ENCODE measurements around the gene C1R. TPM values are rescaled to one million over a fixed set of nuclear protein-coding genes. Genes with fewer than 3 reads are reported as not detected.

The C1R gene
- total and polyA plus RNA-seq, 7 experiments from 2014 or later = 1.0 to 7.2 (median 2.9) TPM

DNA sequence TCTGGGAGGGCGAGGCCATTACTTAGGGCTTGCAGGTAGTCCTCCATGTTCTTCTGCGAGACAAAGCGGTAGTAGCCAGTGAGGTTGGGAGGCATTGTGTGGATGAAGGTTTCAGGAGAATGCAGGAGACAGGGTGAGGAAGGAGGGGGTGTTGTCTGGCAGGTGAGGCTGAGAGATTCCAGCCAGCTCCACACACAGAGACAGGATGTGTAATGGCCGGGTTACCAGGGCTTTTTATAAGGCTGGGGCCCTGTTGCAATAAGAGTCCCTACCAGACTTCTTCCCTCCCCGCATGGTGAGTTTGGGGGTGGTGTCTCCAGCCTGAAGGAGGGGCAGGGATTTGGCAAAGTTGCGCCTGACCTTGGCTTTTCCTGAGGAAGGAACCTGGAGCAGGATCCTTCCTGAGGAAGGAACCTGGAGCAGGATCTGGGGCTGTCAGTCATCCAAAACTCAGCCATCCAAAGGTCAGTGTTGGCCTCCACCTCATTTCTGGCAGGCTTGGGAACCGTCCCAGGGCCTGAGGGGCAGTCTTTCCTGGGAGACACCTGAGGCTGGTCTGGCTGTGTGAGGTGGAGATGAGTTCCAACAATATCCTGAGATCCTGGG is 36.5 kb upstream of the C1R start, which contains the start of gene RBP5:
Gene RBP5 (minus strand): TSS at position 209 of the 606 bp plus-strand sequence. CDS start 114 bp downstream, at position 95.
- Mint-ChIP-seq H3K27me3 (no peaks in the 10 kb centered on the region), H3K4me3 (peak within 1 kb of the TSS; percentile 94 to 100 (median 96)), H3K4me1 (peaks cover 29 to 41% (median 34%) of the 10 kb centered on the region in 7 donors), H3K27ac (peak within 1 kb of the TSS; percentile 73 to 95 (median 92)), H3K9me3 (peaks cover 0 to 4% (median 0%) of the 10 kb centered on the region in 11 donors), H3K36me3 (peaks cover 0 to 6% (median 0%) of the 10 kb centered on the region in 5 donors)
- POLR2A ChIA-PET = interaction anchor here (1.0 kb wide), 1 partner anchor 12 kb away, joined by 4 read pairs; no protein-coding TSS in a partner anchor
- no peaks in the 10 kb centered on the region for H3K27me3 ChIP-seq (ENCODE audit: control insufficient read depth in 2 of 2, insufficient read depth in 2 of 2, low read length in 2 of 2)
- intact Hi-C loops (cut with micrococcal nuclease) = no loop called here
- CTCF ChIA-PET = no interaction called here
- H3K4me1 ChIP-seq (ENCODE audit: control insufficient read depth in 2 of 2, insufficient read depth in 2 of 2, low read length in 2 of 2) = peaks cover 18% of the 10 kb centered on the region in 2 donors
- no peaks in the 10 kb centered on the region for H3K9me3 ChIP-seq (ENCODE audit: control insufficient read depth in 2 of 3, low read length in 3 of 3)
- peak within 1 kb of the TSS; percentile 73 for H3K27ac ChIP-seq (ENCODE audit: low read depth, low read length)
- H3K4me3 ChIP-seq (ENCODE audit: low read length) = peak within 1 kb of the TSS; percentile 88
- no peak for ATAC-seq
- H3K36me3 ChIP-seq (ENCODE audit: control insufficient read depth in 2 of 3, insufficient read depth in 3 of 3, low read length in 3 of 3) = peaks cover 0 to 6% (median 0%) of the 10 kb centered on the region in 3 experiments
- no peak for DNase-seq

DNA sequence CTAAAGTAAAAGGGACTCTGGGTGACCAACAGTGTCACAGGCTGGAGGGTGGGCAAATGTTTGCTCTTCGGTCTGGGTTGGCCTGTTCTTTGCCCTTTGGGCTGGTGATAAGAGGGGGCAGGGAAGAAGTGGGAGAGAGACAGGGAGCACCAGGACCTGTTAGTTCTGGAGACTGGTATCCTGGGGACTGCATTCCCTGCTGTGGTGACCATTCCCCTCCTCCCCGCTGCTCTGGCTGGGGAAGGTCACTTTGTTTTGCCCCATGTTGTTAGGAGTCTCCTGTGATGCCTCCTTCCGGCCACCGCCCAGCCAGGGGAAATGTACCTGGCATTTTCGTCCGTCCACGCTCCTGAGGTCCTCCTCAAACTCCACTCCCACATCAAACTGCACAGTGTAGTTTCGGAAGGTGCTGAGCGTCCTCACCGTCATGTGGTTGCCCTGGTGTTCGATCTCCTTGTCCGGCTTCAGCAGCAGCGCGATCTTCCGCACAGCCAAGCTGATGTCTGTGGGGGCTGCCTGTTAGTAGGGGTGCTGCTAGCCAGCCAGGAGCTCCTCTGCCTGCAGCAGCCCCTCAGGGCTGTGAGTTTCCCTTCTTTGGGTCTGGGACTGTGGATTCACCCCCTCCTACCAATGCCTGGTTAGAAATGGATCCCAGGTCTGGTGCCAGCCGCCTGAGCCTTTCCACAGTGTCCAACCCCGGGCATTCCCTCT is 35.8 kb upstream of the C1R start:
- ATAC-seq (no peak), DNase-seq (no peak)
- Mint-ChIP-seq H3K36me3 (peaks cover 0 to 5% (median 0%) of the 10 kb centered on the region in 5 donors), H3K4me3 (peak overlapping the region; percentile 20 to 100 (median 94)), H3K9me3 (peaks cover 0 to 3% (median 0%) of the 10 kb centered on the region in 11 donors), H3K27ac (peak overlapping the region in 5 of 9 donors; percentile 0 to 88 (median 57)), H3K4me1 (peaks cover 29 to 41% (median 34%) of the 10 kb centered on the region in 7 donors), H3K27me3 (no peaks in the 10 kb centered on the region)
- intact Hi-C loops (cut with micrococcal nuclease) = no loop called here
- Histone ChIP-seq H3K4me3 (ENCODE audit: low read length) (no peak overlapping the region), H3K27ac (ENCODE audit: low read depth, low read length) (no peak overlapping the region), H3K9me3 (ENCODE audit: control insufficient read depth in 2 of 3, low read length in 3 of 3) (no peaks in the 10 kb centered on the region), H3K36me3 (ENCODE audit: control insufficient read depth in 2 of 3, insufficient read depth in 3 of 3, low read length in 3 of 3) (peaks cover 0 to 6% (median 0%) of the 10 kb centered on the region in 3 experiments), H3K4me1 (ENCODE audit: control insufficient read depth in 2 of 2, insufficient read depth in 2 of 2, low read length in 2 of 2) (peaks cover 18% of the 10 kb centered on the region in 2 donors), H3K27me3 (ENCODE audit: control insufficient read depth in 2 of 2, insufficient read depth in 2 of 2, low read length in 2 of 2) (no peaks in the 10 kb centered on the region)
- CTCF ChIA-PET = no interaction called here
- POLR2A ChIA-PET = no interaction called here

DNA sequence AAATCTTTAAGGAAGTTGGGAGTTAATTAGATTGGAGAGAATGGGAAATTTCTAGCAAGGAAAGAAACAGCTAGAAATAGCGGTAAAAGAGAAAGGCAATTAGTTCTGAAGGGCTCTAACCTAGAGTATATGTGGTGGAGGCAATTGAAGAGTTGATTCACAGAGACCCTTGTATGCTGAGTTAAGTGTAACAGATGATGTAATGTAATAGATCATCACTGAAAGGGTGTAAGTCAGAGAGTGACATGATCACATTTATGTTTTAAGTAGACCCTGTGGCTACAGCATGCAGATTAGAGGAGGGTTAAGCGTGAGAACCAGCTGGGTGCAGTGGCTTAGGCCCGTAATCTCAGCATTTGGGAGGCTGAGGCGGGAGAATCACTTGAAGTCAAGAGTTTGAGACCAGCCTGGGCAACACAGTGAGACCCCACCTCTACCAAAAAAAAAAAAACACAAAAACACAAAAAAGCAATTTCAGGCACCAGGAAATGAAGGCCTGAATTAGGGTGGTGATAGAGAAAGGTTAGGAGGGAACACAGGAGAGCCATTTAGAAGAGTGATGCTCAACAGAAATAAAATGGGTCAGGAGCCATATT is 33.5 kb upstream of the C1R start:
- H3K4me3 Mint-ChIP-seq = no peak overlapping the region
- Histone ChIP-seq H3K4me1 (ENCODE audit: control insufficient read depth in 2 of 2, insufficient read depth in 2 of 2, low read length in 2 of 2) (peaks cover 6 to 8% of the 10 kb centered on the region in 2 donors), H3K9me3 (ENCODE audit: control insufficient read depth in 2 of 3, low read length in 3 of 3) (no peaks in the 10 kb centered on the region), H3K36me3 (ENCODE audit: control insufficient read depth in 2 of 3, insufficient read depth in 3 of 3, low read length in 3 of 3) (peaks cover 0 to 6% (median 0%) of the 10 kb centered on the region in 3 experiments), H3K4me3 (ENCODE audit: low read length) (no peak overlapping the region), H3K27me3 (ENCODE audit: control insufficient read depth in 2 of 2, insufficient read depth in 2 of 2, low read length in 2 of 2) (no peaks in the 10 kb centered on the region), H3K27ac (ENCODE audit: low read depth, low read length) (no peak overlapping the region)
- H3K27ac Mint-ChIP-seq = peak overlapping the region in 2 of 9 donors; percentile 1 to 75
- ChIA-PET CTCF (interaction anchor here (1.5 kb wide), 1 partner anchor 17 kb away, joined by 3 read pairs; no protein-coding TSS in a partner anchor), POLR2A (no interaction called here)
- intact Hi-C loops (cut with micrococcal nuclease) = no loop called here
- ATAC-seq (no peak), DNase-seq (no peak)
- H3K9me3 Mint-ChIP-seq = peaks cover 0 to 1% (median 0%) of the 10 kb centered on the region in 11 donors
- peaks cover 11 to 22% (median 14%) of the 10 kb centered on the region in 7 donors for H3K4me1 Mint-ChIP-seq
- no peaks in the 10 kb centered on the region for H3K27me3 Mint-ChIP-seq
- H3K36me3 Mint-ChIP-seq = peaks cover 0 to 5% (median 0%) of the 10 kb centered on the region in 5 donors

DNA sequence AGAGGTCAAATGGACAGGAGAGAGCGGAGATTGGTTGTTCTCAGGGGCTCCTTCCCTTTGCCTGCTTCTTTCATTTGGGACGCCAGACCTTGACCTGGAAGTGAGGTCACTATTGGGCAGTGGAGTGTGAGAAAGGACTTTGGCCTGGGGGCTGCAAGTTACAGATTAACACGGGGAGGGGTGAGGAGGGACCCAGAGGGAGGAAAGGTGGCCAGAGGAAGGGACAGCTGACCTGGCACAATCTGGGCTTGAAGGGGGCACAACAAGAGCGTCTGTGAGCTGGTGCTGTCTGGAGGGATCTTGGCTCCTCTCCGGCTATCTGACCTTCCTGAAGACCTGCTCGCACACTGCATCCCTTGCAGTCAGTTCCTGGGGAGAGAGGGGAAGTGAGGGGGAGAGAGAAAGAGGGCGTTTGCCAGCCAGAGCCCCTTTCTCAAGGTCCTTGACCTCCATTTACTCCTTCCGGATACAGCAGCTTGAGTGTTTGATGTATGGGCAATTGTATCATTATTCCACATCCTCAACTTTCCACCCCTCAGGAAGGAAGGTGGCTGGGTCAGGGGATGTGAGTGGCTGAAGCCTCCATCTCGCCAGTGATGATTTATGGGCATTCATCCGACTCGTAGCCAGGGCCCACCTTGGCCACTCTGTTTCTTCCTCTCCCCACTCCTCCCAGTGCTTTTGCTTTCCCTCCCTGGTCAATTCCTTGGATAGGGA is 31.7 kb upstream of the C1R start:
- intact Hi-C loops (cut with micrococcal nuclease) = no loop called here
- H3K27me3 ChIP-seq (ENCODE audit: control insufficient read depth in 2 of 2, insufficient read depth in 2 of 2, low read length in 2 of 2) = no peaks in the 10 kb centered on the region
- peaks cover 6 to 11% (median 9%) of the 10 kb centered on the region in 7 donors for H3K4me1 Mint-ChIP-seq
- peaks cover 0 to 1% (median 0%) of the 10 kb centered on the region in 11 donors for H3K9me3 Mint-ChIP-seq
- no peak for ATAC-seq
- POLR2A ChIA-PET = interaction anchor here (1.0 kb wide), 1 partner anchor 106 kb away, joined by 3 read pairs; the partner anchor contains the start of gene LPCAT3
- peaks cover 0 to 2% of the 10 kb centered on the region in 2 donors for H3K4me1 ChIP-seq (ENCODE audit: control insufficient read depth in 2 of 2, insufficient read depth in 2 of 2, low read length in 2 of 2)
- peaks cover 0 to 5% (median 0%) of the 10 kb centered on the region in 5 donors for H3K36me3 Mint-ChIP-seq
- no peaks in the 10 kb centered on the region for H3K36me3 ChIP-seq (ENCODE audit: control insufficient read depth in 2 of 3, insufficient read depth in 3 of 3, low read length in 3 of 3)
- H3K27ac Mint-ChIP-seq = peak overlapping the region in 1 of 9 donors; percentile 70
- H3K4me3 Mint-ChIP-seq = no peak overlapping the region
- no peaks in the 10 kb centered on the region for H3K27me3 Mint-ChIP-seq
- no peak overlapping the region for H3K4me3 ChIP-seq (ENCODE audit: low read length)
- CTCF ChIA-PET = interaction anchor here (1.2 kb wide), 1 partner anchor 22 kb away, joined by 5 read pairs; no protein-coding TSS in a partner anchor
- H3K9me3 ChIP-seq (ENCODE audit: control insufficient read depth in 2 of 3, low read length in 3 of 3) = no peaks in the 10 kb centered on the region
- DNase-seq = no peak
- H3K27ac ChIP-seq (ENCODE audit: low read depth, low read length) = no peak overlapping the region

DNA sequence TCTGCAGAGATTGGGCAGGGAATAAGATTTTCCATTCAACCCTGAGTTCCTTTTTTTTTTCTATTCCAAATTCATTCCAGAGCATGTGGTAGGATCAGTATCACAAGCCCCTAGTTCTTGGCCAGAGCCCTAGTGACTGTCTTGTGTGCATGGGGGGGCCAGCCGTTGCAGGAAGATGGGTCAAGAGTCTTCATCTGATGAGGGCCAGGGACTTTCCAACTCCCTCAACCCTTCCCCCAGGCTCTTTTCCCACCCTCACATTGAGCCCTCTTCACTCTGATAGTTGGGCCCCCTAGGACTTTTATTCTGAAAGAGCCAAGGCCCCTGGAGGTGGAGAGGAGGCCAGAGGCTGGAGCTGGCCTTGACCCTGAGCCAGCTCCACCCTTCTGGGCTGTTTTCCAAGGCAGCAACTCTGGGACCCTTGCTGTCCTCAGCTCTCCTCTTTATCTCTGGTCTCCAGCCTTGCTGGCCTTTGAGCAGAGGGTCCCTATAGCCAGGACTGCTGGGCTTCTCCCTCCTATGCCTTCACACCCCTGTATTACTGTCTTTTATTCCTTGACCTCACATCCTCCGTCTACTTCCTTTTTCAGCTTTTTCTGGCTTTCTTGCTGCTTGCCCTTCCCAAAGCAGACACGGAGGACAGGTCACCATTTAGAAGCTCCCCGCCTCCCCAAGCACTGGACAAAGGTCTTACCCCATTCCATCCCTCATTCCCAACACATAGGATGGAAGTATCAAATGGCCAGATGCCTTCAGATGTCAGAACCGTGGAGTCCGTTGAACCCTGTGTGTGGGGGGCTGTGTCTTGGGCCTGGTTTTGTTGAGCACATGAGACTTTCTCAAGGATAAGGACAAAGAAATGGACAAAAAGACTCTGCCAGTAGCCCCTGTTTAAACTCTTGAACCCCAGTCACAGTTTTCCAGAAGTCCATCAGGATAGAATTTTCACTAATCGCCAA is 30.8 kb upstream of the C1R start:
- H3K4me1 ChIP-seq (ENCODE audit: control insufficient read depth in 2 of 2, insufficient read depth in 2 of 2, low read length in 2 of 2) = no peaks in the 10 kb centered on the region
- Mint-ChIP-seq H3K4me3 (no peak overlapping the region), H3K9me3 (no peaks in the 10 kb centered on the region), H3K36me3 (peaks cover 0 to 5% (median 1%) of the 10 kb centered on the region in 5 donors), H3K4me1 (peaks cover 0 to 6% (median 4%) of the 10 kb centered on the region in 7 donors), H3K27me3 (no peaks in the 10 kb centered on the region), H3K27ac (no peak overlapping the region)
- ATAC-seq (no peak), DNase-seq (no peak)
- H3K9me3 ChIP-seq (ENCODE audit: control insufficient read depth in 2 of 3, low read length in 3 of 3) = no peaks in the 10 kb centered on the region
- H3K4me3 ChIP-seq (ENCODE audit: low read length) = no peak overlapping the region
- ChIA-PET POLR2A (interaction anchor here (1.0 kb wide), 1 partner anchor 105 kb away, joined by 3 read pairs; the partner anchor contains the start of gene LPCAT3), CTCF (no interaction called here)
- H3K27ac ChIP-seq (ENCODE audit: low read depth, low read length) = no peak overlapping the region
- intact Hi-C loops (cut with micrococcal nuclease) = no loop called here
- H3K27me3 ChIP-seq (ENCODE audit: control insufficient read depth in 2 of 2, insufficient read depth in 2 of 2, low read length in 2 of 2) = no peaks in the 10 kb centered on the region
- no peaks in the 10 kb centered on the region for H3K36me3 ChIP-seq (ENCODE audit: control insufficient read depth in 2 of 3, insufficient read depth in 3 of 3, low read length in 3 of 3)
